H1 (cell line): ENCODE measurements around the gene SLC3A2. TPM values are rescaled to one million over a fixed set of nuclear protein-coding genes. Genes with fewer than 3 reads are reported as not detected.

Source experiments
- CTCF ChIA-PET: fragments of 300-600 bp; sonication (Branson Sonifier 250); formaldehyde crosslinking; loops from one replicate; lab custom pipeline; 2021; ENCODE audit not compliant: partially characterized antibody; lab: Charles Lee
- POLR2A ChIA-PET: fragments of 300-600 bp; sonication (Branson Sonifier 250); formaldehyde crosslinking; loops from one replicate; lab custom pipeline; 2021; ENCODE audit warnings: inconsistent platforms; ENCODE audit not compliant: partially characterized antibody; lab: Charles Lee
- DNase-seq, 2 experiments: peaks; one replicate each; pipeline versions ENCODE4 v3.0.0 to v3.0.0-alpha.2; 2010 to 2022; ENCODE audit warnings: low spot score in 2 of 2, low read depth in 1 of 2, mixed read lengths in 1 of 2
- FAIRE-seq: peaks from 2 replicates; lab custom pipeline; 2011; peaks lifted over from hg19 to GRCh38; lab: Jason Lieb, UNC
- H2AFZ ChIP-seq: 2 replicates; pipeline ENCODE4 v1.8.1; 2012; ENCODE audit warnings: low read length, inconsistent platforms
- H2AK5ac ChIP-seq: 2 replicates; pipeline ENCODE4 v1.6.1; 2013; ENCODE audit warnings: low read depth, low read length
- H2BK120ac ChIP-seq: replicated peaks from 2 replicates; pipeline ENCODE3; 2013; ENCODE audit warnings: low read depth, low read length, inconsistent platforms
- H2BK12ac ChIP-seq: 2 replicates; pipeline ENCODE4 v1.6.1; 2013; ENCODE audit warnings: low read depth, low read length
- H2BK15ac ChIP-seq: 2 replicates; pipeline ENCODE4 v1.6.1; 2013; ENCODE audit warnings: low read length
- H2BK20ac ChIP-seq: 2 replicates; pipeline ENCODE4 v1.6.1; 2013; ENCODE audit warnings: low read length
- H2BK5ac ChIP-seq: 2 replicates; pipeline ENCODE4 v1.6.1; 2013; ENCODE audit warnings: low read depth, low read length
- H3K14ac ChIP-seq: 2 replicates; pipeline ENCODE4 v1.6.1; 2013; ENCODE audit warnings: inconsistent platforms; ENCODE audit not compliant: insufficient read length
- H3K18ac ChIP-seq: 2 replicates; pipeline ENCODE4 v1.6.1; 2013; ENCODE audit warnings: low read length; ENCODE audit errors: extremely low read depth
- H3K23ac ChIP-seq: 2 replicates; pipeline ENCODE4 v1.6.1; 2013; ENCODE audit warnings: inconsistent platforms; ENCODE audit not compliant: insufficient read length
- H3K23me2 ChIP-seq: 2 replicates; pipeline ENCODE4 v1.6.1; 2013; ENCODE audit warnings: low read depth, low read length
- H3K27ac ChIP-seq: 2 replicates; pipeline ENCODE4 v1.6.1; 2011; ENCODE audit warnings: low read depth, low read length, inconsistent platforms
- H3K27me3 ChIP-seq, 4 experiments: replicated peaks in 1 of 4; 1 replicate in 1 of 4; 2 replicates in 3 of 4; pipeline versions ENCODE4 v1.6.1 to v1.8.1; 2011 to 2013; ENCODE audit warnings: low read length in 3 of 4, mild to moderate bottlenecking in 3 of 4, inconsistent platforms in 2 of 4, mixed read lengths in 2 of 4, moderate library complexity in 1 of 4; ENCODE audit not compliant: control insufficient read depth in 3 of 4, insufficient read depth in 3 of 4; ENCODE audit errors: extremely low read depth in 1 of 4
- H3K36me3 ChIP-seq, 4 experiments: 2 replicates each; pipeline versions ENCODE4 v1.6.1 to v1.8.1; 2011 to 2013; ENCODE audit warnings: mild to moderate bottlenecking in 4 of 4, low read length in 3 of 4, moderate library complexity in 2 of 4, control low read depth in 1 of 4, inconsistent platforms in 1 of 4; ENCODE audit not compliant: insufficient read depth in 4 of 4, control insufficient read depth in 2 of 4
- H3K4ac ChIP-seq: replicated peaks from 2 replicates; pipeline ENCODE3; 2013; ENCODE audit warnings: low read length, low read depth, mixed read lengths, inconsistent platforms; ENCODE audit not compliant: insufficient read length
- H3K4me1 ChIP-seq, 4 experiments: replicated peaks in 1 of 4; 1 replicate in 1 of 4; 2 replicates in 3 of 4; pipeline versions ENCODE4 v1.6.1 to v1.8.1; 2011 to 2013; ENCODE audit warnings: low read length in 3 of 4, inconsistent platforms in 2 of 4, mixed read lengths in 1 of 4; ENCODE audit not compliant: insufficient read depth in 4 of 4, control insufficient read depth in 3 of 4
- H3K4me2 ChIP-seq, 2 experiments: 2 replicates each; pipeline versions ENCODE4 v1.6.1 to v1.8.1; 2011 to 2013; ENCODE audit warnings: low read depth in 2 of 2, low read length in 2 of 2, control low read depth in 1 of 2, inconsistent platforms in 1 of 2, mild to moderate bottlenecking in 1 of 2; ENCODE audit not compliant: insufficient read depth in 1 of 2
- H3K4me3 ChIP-seq, 4 experiments: fragments of 200-600, 300-600 bp in 1 of 4; sonication (generic), shearing (Covaris generic), sonication (Bioruptor Twin) in 1 of 4; 2 replicates each; pipeline versions ENCODE4 v1.5.1 to v1.8.1; 2011 to 2016; ENCODE audit warnings: low read length in 4 of 4, low read depth in 3 of 4, control low read depth in 2 of 4, inconsistent platforms in 2 of 4, mild to moderate bottlenecking in 2 of 4, mixed read lengths in 1 of 4, moderate library complexity in 1 of 4; ENCODE audit not compliant: insufficient read depth in 2 of 4; ENCODE audit errors: extremely low read depth in 1 of 4
- H3K56ac ChIP-seq: replicated peaks from 2 replicates; pipeline ENCODE3; 2013; ENCODE audit warnings: low read depth, mild to moderate bottlenecking, mixed read lengths, low read length, inconsistent platforms; ENCODE audit not compliant: insufficient read length
- H3K79me1 ChIP-seq: 2 replicates; pipeline ENCODE4 v1.6.1; 2013; ENCODE audit warnings: low read depth, low read length, control low read depth
- H3K79me2 ChIP-seq, 2 experiments: 2 replicates each; pipeline versions ENCODE4 v1.6.1 to v1.8.1; 2012 to 2013; ENCODE audit warnings: low read length in 2 of 2, mild to moderate bottlenecking in 2 of 2, inconsistent platforms in 1 of 2; ENCODE audit not compliant: insufficient read depth in 2 of 2, control insufficient read depth in 1 of 2
- H3K9ac ChIP-seq, 4 experiments: replicated peaks in 1 of 4; 1 replicate in 1 of 4; 2 replicates in 3 of 4; pipeline versions ENCODE4 v1.6.1 to v1.8.1; 2011 to 2013; ENCODE audit warnings: low read depth in 3 of 4, low read length in 3 of 4, control low read depth in 2 of 4, mild to moderate bottlenecking in 2 of 4, moderate library complexity in 2 of 4, inconsistent platforms in 1 of 4; ENCODE audit errors: extremely low read depth in 1 of 4
- H3K9me3 ChIP-seq, 2 experiments: 2 replicates each; pipeline versions ENCODE4 v1.6.1 to v1.8.1; 2012 to 2013; ENCODE audit warnings: mild to moderate bottlenecking in 2 of 2, moderate library complexity in 2 of 2, control low read depth in 1 of 2, inconsistent platforms in 1 of 2, low read depth in 1 of 2, low read length in 1 of 2, mixed read lengths in 1 of 2; ENCODE audit not compliant: insufficient read depth in 2 of 2
- H4K20me1 ChIP-seq, 2 experiments: replicated peaks in 1 of 2; 2 replicates each; pipeline versions ENCODE3 to v1.8.1; 2011 to 2013; ENCODE audit warnings: inconsistent platforms in 2 of 2, low read length in 2 of 2, mild to moderate bottlenecking in 1 of 2; ENCODE audit not compliant: insufficient read depth in 2 of 2, control insufficient read depth in 1 of 2
- H4K5ac ChIP-seq: 2 replicates; pipeline ENCODE4 v1.6.1; 2013; ENCODE audit warnings: low read length, low read depth, mixed read lengths, inconsistent platforms; ENCODE audit not compliant: insufficient read length
- H4K8ac ChIP-seq: 2 replicates; pipeline ENCODE4 v1.8.0; 2013; ENCODE audit warnings: mild to moderate bottlenecking, moderate library complexity, low read length, inconsistent platforms; ENCODE audit not compliant: insufficient read depth; ENCODE audit errors: extremely low read depth
- H4K91ac ChIP-seq: replicated peaks from 2 replicates; pipeline ENCODE3; 2013; ENCODE audit warnings: low read length, mixed read lengths, inconsistent platforms; ENCODE audit not compliant: insufficient read length
- CHD2 ChIP-seq: IDR thresholded peaks from 2 replicates; pipeline ENCODE4 v1.6.1; 2012; ENCODE audit warnings: low read length, improper control_type of control experiment
- CREB1 ChIP-seq: IDR thresholded peaks from 2 replicates; pipeline ENCODE4 v1.6.1; 2012; ENCODE audit warnings: inconsistent platforms
- RBBP5 ChIP-seq: IDR thresholded peaks from 2 replicates; pipeline ENCODE4 v1.7.1; 2012; ENCODE audit warnings: low read depth, mild to moderate bottlenecking, inconsistent platforms, low read length, moderate library complexity, borderline replicate concordance
- SIRT6 ChIP-seq: IDR thresholded peaks from one replicate; pipeline ENCODE4 v1.7.1; 2012; ENCODE audit warnings: low read length, inconsistent platforms
- SP1 ChIP-seq: IDR thresholded peaks from 2 replicates; pipeline ENCODE4 v1.6.1; 2011; ENCODE audit warnings: low read depth, low read length
- TBP ChIP-seq: IDR thresholded peaks from 2 replicates; pipeline ENCODE4 v1.6.1; 2011; ENCODE audit warnings: low read depth, low read length, improper control_type of control experiment
- WGBS, 2 experiments: shearing (Covaris generic) in 1 of 2; methylation state at CpG; one replicate each; pipeline versions ENCODE4 v1.1.6 to v1.1.7; 2013 to 2015; ENCODE audit warnings: low lambda C conversion rate in 2 of 2, mixed read lengths in 2 of 2, inconsistent platforms in 1 of 2, low coverage in 1 of 2, missing lambda C conversion rate in 1 of 2; ENCODE audit not compliant: insufficient replicate concordance in 2 of 2, insufficient coverage in 1 of 2, insufficient read length in 1 of 2; ENCODE audit errors: extremely low coverage in 1 of 2, missing lambda C conversion rate in 1 of 2; 5-methylcytosine and 5-hydroxymethylcytosine counted together
- long read RNA-seq, 2 experiments: library from RNA in 1 of 2; library from capped mRNA in 1 of 2; stranded (forward); transcript quantifications; one replicate each; pipeline ENCODE4 v2.0.0, GENCODE V29; 2021; ENCODE audit warnings: inconsistent platforms in 1 of 2
- polyA minus RNA-seq, 3 experiments: library from RNA; depleted of rRNA, polyadenylated mRNA; stranded (reverse); fragments of >200 nt; gene quantifications; 1 replicate in 2 of 3; 2 replicates in 1 of 3; pipeline ENCODE4 v1.2.3, GENCODE V29; 2011
- polyA plus RNA-seq, 7 experiments: library from polyadenylated mRNA; depleted of rRNA in 3 of 7; stranded (reverse) in 5 of 7; unstranded in 2 of 7; fragments of >200 nt in 5 of 7; fragments of 200-250 nt in 2 of 7; gene quantifications; 1 replicate in 5 of 7; 2 replicates in 1 of 7; 4 replicates in 1 of 7; pipeline versions ENCODE4 v1.2.1 to v1.2.3, GENCODE V29; 2011 to 2013; ENCODE audit warnings: missing spikeins in 2 of 7, mixed read lengths in 2 of 7
- total RNA-seq: library from RNA; stranded (reverse); fragmentation: NEBNext Ultra II Directional; extraction: Animal tissue kit (Norgen Biotek cat#: 25700); gene quantifications from 2 replicates; pipeline ENCODE4 v1.2.1, GENCODE V29; 2021
- TF ChIP-seq, protein P1 (sequence below): IDR thresholded peaks from 2 replicates; pipeline ENCODE4 v1.6.1; 2012; ENCODE audit warnings: inconsistent platforms

The SLC3A2 gene
- total RNA-seq (393 and 410 TPM in 2 replicates), polyA plus RNA-seq (2011; rRNA removed) (435 and 574 TPM in 2 replicates), polyA minus RNA-seq (2011; rRNA and poly(A)+ RNA removed) (281 and 291 TPM in 2 replicates)
- 408 TPM for polyA plus RNA-seq (2011; cell fraction: cytosol; rRNA removed)
- polyA plus RNA-seq (2011; cell fraction: nucleus; rRNA removed): 721 TPM
- polyA plus RNA-seq (2012, experiment 1 of 2): 317 to 394 TPM (median 319 TPM) in 4 replicates
- 437 TPM for polyA plus RNA-seq (2012, experiment 2 of 2)
- 405 TPM for polyA plus RNA-seq (2013, experiment 1 of 2)
- 379 TPM for polyA plus RNA-seq (2013, experiment 2 of 2)
- polyA minus RNA-seq (2011; cell fraction: cytosol; rRNA and poly(A)+ RNA removed): 357 TPM
- polyA minus RNA-seq (2011; cell fraction: nucleus; rRNA and poly(A)+ RNA removed): 226 TPM
- long read RNA-seq, experiment 1, transcript SLC3A2-206 (11 exons, 2,084 nt): minor isoform, 14 of 307 reads
- long read RNA-seq, experiment 1, transcript SLC3A2-220 (6 exons, 2,174 nt): minor isoform, 6 of 307 reads
- long read RNA-seq, experiment 1, transcript SLC3A2-201 (9 exons, 1,904 nt): major isoform, 128 of 307 reads
- long read RNA-seq, experiment 1, transcript SLC3A2-208 (8 exons, 1,486 nt): minor isoform, 9 of 307 reads
- long read RNA-seq, experiment 1, partial matches to known transcripts: 118 of 307 reads
- long read RNA-seq, experiment 1, other reads (novel, unspliced or antisense): 18 of 307 reads
- long read RNA-seq, experiment 2, transcript SLC3A2-206 (11 exons, 2,084 nt): minor isoform, 16 of 71 reads
- long read RNA-seq, experiment 2, transcript SLC3A2-202 (10 exons, 1,993 nt): minor isoform, 6 of 71 reads
- long read RNA-seq, experiment 2, transcript SLC3A2-204 (12 exons, 2,222 nt): minor isoform, 6 of 71 reads
- long read RNA-seq, experiment 2, transcript SLC3A2-201 (9 exons, 1,904 nt): major isoform, 29 of 71 reads
- long read RNA-seq, experiment 2, partial matches to known transcripts: 4 of 71 reads
- long read RNA-seq, experiment 2, other reads (novel, unspliced or antisense): 9 of 71 reads

DNA sequence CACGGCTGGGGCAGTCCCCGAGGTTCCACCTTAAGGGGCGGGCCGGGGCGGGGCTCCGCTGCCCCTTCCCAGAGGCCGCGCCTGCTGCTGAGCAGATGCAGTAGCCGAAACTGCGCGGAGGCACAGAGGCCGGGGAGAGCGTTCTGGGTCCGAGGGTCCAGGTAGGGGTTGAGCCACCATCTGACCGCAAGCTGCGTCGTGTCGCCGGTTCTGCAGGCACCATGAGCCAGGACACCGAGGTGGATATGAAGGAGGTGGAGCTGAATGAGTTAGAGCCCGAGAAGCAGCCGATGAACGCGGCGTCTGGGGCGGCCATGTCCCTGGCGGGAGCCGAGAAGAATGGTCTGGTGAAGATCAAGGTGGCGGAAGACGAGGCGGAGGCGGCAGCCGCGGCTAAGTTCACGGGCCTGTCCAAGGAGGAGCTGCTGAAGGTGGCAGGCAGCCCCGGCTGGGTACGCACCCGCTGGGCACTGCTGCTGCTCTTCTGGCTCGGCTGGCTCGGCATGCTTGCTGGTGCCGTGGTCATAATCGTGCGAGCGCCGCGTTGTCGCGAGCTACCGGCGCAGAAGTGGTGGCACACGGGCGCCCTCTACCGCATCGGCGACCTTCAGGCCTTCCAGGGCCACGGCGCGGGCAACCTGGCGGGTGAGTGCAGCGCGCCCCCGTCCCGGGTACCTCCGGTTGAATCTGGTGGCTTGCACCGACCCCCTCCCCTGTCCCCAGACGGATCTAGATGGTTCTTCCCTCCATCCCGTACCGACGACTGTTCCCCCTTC, at the start of gene SLC3A2:
SLC3A2 (plus strand) TSS at position 94 of the 776 bp plus-strand sequence; CDS start at position 222, 128 bp downstream.
- DNase-seq: peak; percentile 56 to 88
- Histone ChIP-seq H3K27ac (peak within 1 kb of the TSS; percentile 98), H2AFZ (no peak within 1 kb of the TSS)
- TF ChIP-seq CHD2 (peak; percentile 57; the same call in 1 of the 2 replicates), RBBP5 (peak; percentile 79), SIRT6 (peak; percentile 56), SP1 (peak; percentile 79; the same call in 1 of the 2 replicates), TBP (peak; percentile 95), CREB1 (peak; percentile 74)
- TF ChIP-seq, protein P1, sequence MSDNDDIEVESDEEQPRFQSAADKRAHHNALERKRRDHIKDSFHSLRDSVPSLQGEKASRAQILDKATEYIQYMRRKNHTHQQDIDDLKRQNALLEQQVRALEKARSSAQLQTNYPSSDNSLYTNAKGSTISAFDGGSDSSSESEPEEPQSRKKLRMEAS: peak; percentile 72

More for the DNA sequence above, at the start of gene SLC3A2:
- H3K9ac ChIP-seq: peak within 1 kb of the TSS; percentile 99 to 100 (median 99)
- peak within 1 kb of the TSS; percentile 67 to 97 (median 88) for H3K4me3 ChIP-seq
- H4K8ac ChIP-seq: peak within 1 kb of the TSS; percentile 99; the same call in 1 of the 2 replicates
- peak within 1 kb of the TSS; percentile 97 for H3K56ac ChIP-seq
- H4K91ac ChIP-seq: peak within 1 kb of the TSS; percentile 98
- H3K27me3 ChIP-seq: no peaks in the 10 kb centered on the region
- FAIRE-seq: no peak
- peak within 1 kb of the TSS; percentile 100 for H2BK5ac ChIP-seq
- no peak within 1 kb of the TSS for H3K14ac ChIP-seq
- no peak within 1 kb of the TSS for H3K23ac ChIP-seq
- ChIA-PET CTCF (interaction anchor here (0.5 to 2.7 kb wide), 16 partner anchors 8 to 609 kb away, joined by 3 to 11 read pairs (median 4); partner anchors contain the start of genes TMEM179B and WDR74), POLR2A (interaction anchor here (0.6 to 57.8 kb wide), 29 partner anchors 4 to 1148 kb away, joined by 3 to 2104 read pairs (median 5); partner anchors contain the start of genes B3GAT3, C11orf98, CHRM1 and CSKMT)
- peak within 1 kb of the TSS; percentile 59 to 85 for H3K4me2 ChIP-seq
- H2BK20ac ChIP-seq: peak within 1 kb of the TSS; percentile 56; the same call in 1 of the 2 replicates
- H2AK5ac ChIP-seq: peak within 1 kb of the TSS; percentile 97; the same call in 1 of the 2 replicates
- peaks cover 4 to 79% of the 10 kb centered on the region in 2 experiments for H3K79me2 ChIP-seq
- 3% methylated on average over 44 of the region's 69 CpGs; no CpG with 5 or more reads in 1 of the 2 experiments for WGBS, 2 experiments
- H4K20me1 ChIP-seq: peaks cover 11 to 22% of the 10 kb centered on the region in 2 experiments
- peak within 1 kb of the TSS; percentile 69 for H3K4ac ChIP-seq
- H3K18ac ChIP-seq: peak within 1 kb of the TSS; percentile 95
- no peaks in the 10 kb centered on the region for H3K9me3 ChIP-seq
- peak within 1 kb of the TSS; percentile 92 for H4K5ac ChIP-seq
- H2BK120ac ChIP-seq: no peak within 1 kb of the TSS
- H3K4me1 ChIP-seq: peaks cover 0 to 30% (median 12%) of the 10 kb centered on the region in 4 experiments; a peak in 5 of 7 replicates
- peak within 1 kb of the TSS; percentile 100 for H2BK12ac ChIP-seq
- H3K79me1 ChIP-seq: peaks cover 6% of the 10 kb centered on the region; the same call in 1 of the 2 replicates
- H3K36me3 ChIP-seq: peaks cover 37 to 71% (median 50%) of the 10 kb centered on the region in 4 experiments
- no peak within 1 kb of the TSS for H2BK15ac ChIP-seq
- H3K23me2 ChIP-seq: peaks cover 5% of the 10 kb centered on the region; the same call in 1 of the 2 replicates
